K562 (cell line): ENCODE measurements around the gene KCTD21. TPM values are rescaled to one million over a fixed set of nuclear protein-coding genes. Genes with fewer than 3 reads are reported as not detected.

ENCODE experiments used
- ATAC-seq: fragments of 200-7000 bp; cut with Tn5 transposase; 3 replicates; pipeline ENCODE4 v1.9.1; 2020; ENCODE audit warnings: moderate library complexity
- BruUV-seq: library from RNA; stranded (reverse); fragments of 400-500 nt; replicated peaks from 2 replicates; lab custom pipeline; 2021; lab: Mats Ljungman, UMichigan
- CTCF ChIA-PET: fragments of 300-600 bp; formaldehyde crosslinking; extraction: SDS; loops from one replicate; lab custom pipeline; 2021; ENCODE audit warnings: low intra/inter-chr PET ratio; lab: Yijun Ruan, JAX
- POLR2A ChIA-PET: fragments of 300-600, 350-650 bp; sonication (Branson Sonifier 250); formaldehyde crosslinking; extraction: SDS; loops from one replicate; lab custom pipeline; 2021; ENCODE audit warnings: antibody characterized with exemption, inconsistent platforms; lab: Yijun Ruan, JAX
- DNase-seq, 4 experiments: peaks; one replicate each; pipeline versions ENCODE4 v3.0.0 to v3.0.0-alpha.2; 2011 to 2018; ENCODE audit warnings: low spot score in 3 of 4, mixed read lengths in 3 of 4; ENCODE audit errors: extremely low read depth in 1 of 4
- FAIRE-seq: peaks from 2 replicates; lab custom pipeline; 2011; peaks lifted over from hg19 to GRCh38; lab: Jason Lieb, UNC
- H2AFZ ChIP-seq: 2 replicates; pipeline ENCODE4 v1.6.0; 2011; ENCODE audit warnings: low read depth, low read length, control low read depth, inconsistent platforms
- H3K27ac ChIP-seq: fragments of 200-600 bp; 3 replicates; pipeline ENCODE4 v1.8.0; 2011; ENCODE audit warnings: low read depth, mild to moderate bottlenecking, control low read depth, inconsistent platforms, low read length, moderate library complexity, mixed read lengths; ENCODE audit errors: extremely low read depth
- H3K27me3 ChIP-seq, 2 experiments: fragments of 300-600 bp in 1 of 2; 2 replicates in 1 of 2; 3 replicates in 1 of 2; pipeline versions ENCODE4 v1.6.0 to v1.8.0; 2011; ENCODE audit warnings: inconsistent platforms in 2 of 2, low read length in 2 of 2, mild to moderate bottlenecking in 1 of 2, mixed read lengths in 1 of 2, moderate library complexity in 1 of 2; ENCODE audit not compliant: control insufficient read depth in 2 of 2, insufficient read depth in 2 of 2
- H3K36me3 ChIP-seq: fragments of 300-600 bp; 3 replicates; pipeline ENCODE4 v1.8.0; 2011; ENCODE audit warnings: mild to moderate bottlenecking, low read length, inconsistent platforms; ENCODE audit not compliant: control insufficient read depth, insufficient read depth
- H3K4me1 ChIP-seq, 2 experiments: fragments of 200-600 bp in 1 of 2; replicated peaks in 1 of 2; 2 replicates in 1 of 2; 3 replicates in 1 of 2; pipeline versions ENCODE4 v1.5.1 to v1.8.0; 2011; ENCODE audit warnings: inconsistent platforms in 2 of 2, low read length in 2 of 2, mild to moderate bottlenecking in 1 of 2, mixed read lengths in 1 of 2, moderate library complexity in 1 of 2; ENCODE audit not compliant: control insufficient read depth in 2 of 2, insufficient read depth in 2 of 2
- H3K4me2 ChIP-seq: 2 replicates; pipeline ENCODE4 v1.6.1; 2011; ENCODE audit warnings: low read length, control low read depth, inconsistent platforms, mixed read lengths; ENCODE audit not compliant: insufficient read depth
- H3K4me3 ChIP-seq: fragments of 200-600 bp; sonication (generic), shearing (Covaris generic); 2 replicates; pipeline ENCODE4 v1.5.1; 2016; ENCODE audit warnings: control low read depth, inconsistent platforms
- H3K79me2 ChIP-seq: fragments of 200-600 bp; 3 replicates; pipeline ENCODE4 v1.8.0; 2011; ENCODE audit warnings: low read length, inconsistent platforms; ENCODE audit not compliant: control insufficient read depth, insufficient read depth
- H3K9ac ChIP-seq, 2 experiments: 2 replicates each; pipeline versions ENCODE4 v1.6.0 to v1.6.1; 2011; ENCODE audit warnings: low read depth in 2 of 2, low read length in 2 of 2, control low read depth in 1 of 2, inconsistent platforms in 1 of 2, mild to moderate bottlenecking in 1 of 2, mixed read lengths in 1 of 2; ENCODE audit not compliant: insufficient read depth in 1 of 2
- H3K9me1 ChIP-seq: one replicate; pipeline ENCODE4 v1.6.0; 2011; ENCODE audit warnings: inconsistent platforms, mild to moderate bottlenecking, low read length, moderate library complexity; ENCODE audit not compliant: control insufficient read depth, insufficient read depth
- H3K9me3 ChIP-seq: replicated peaks from 2 replicates; pipeline ENCODE4 v1.5.1; 2011; ENCODE audit warnings: low read depth, low read length, inconsistent platforms; ENCODE audit not compliant: control insufficient read depth, insufficient read depth
- H4K20me1 ChIP-seq: replicated peaks from 2 replicates; pipeline ENCODE4 v1.6.1; 2011; ENCODE audit warnings: low read length, inconsistent platforms, mixed read lengths; ENCODE audit not compliant: control insufficient read depth, insufficient read depth
- BCOR ChIP-seq: fragments of 450-650 bp; IDR thresholded peaks from 2 replicates; pipeline ENCODE4 v1.6.1; 2016
- BRD9 ChIP-seq: fragments of 450-650 bp; IDR thresholded peaks from 2 replicates; pipeline ENCODE4 v1.6.1; 2018; ENCODE audit warnings: low read depth; ENCODE audit not compliant: partially characterized antibody
- DEAF1 ChIP-seq: fragments of 450-650 bp; formaldehyde crosslinking; IDR thresholded peaks from 2 replicates; pipeline ENCODE4 v1.4.0; 2020; ENCODE audit warnings: mild to moderate bottlenecking, moderate library complexity
- MIER1 ChIP-seq: fragments of 450-650 bp; IDR thresholded peaks from 2 replicates; pipeline ENCODE4 v1.6.1; 2016; ENCODE audit warnings: antibody characterized with exemption, mild to moderate bottlenecking, low read depth
- MYNN ChIP-seq, 2 experiments: sonication (generic); formaldehyde crosslinking in 1 of 2; IDR thresholded peaks; 2 replicates each; pipeline versions ENCODE4 v1.5.0 to v1.6.1; 2016 to 2020; ENCODE audit warnings: antibody characterized with exemption in 1 of 2, missing genetic modification reagents in 1 of 2
- SFPQ ChIP-seq: fragments of 200-400 bp; formaldehyde crosslinking; IDR thresholded peaks from 2 replicates; pipeline ENCODE4 v1.6.1; 2017; ENCODE audit warnings: mild to moderate bottlenecking, low read depth, low read length, moderate library complexity
- ZFP36 ChIP-seq: fragments of 150-350 bp; IDR thresholded peaks from 2 replicates; pipeline ENCODE4 v1.6.1; 2018; ENCODE audit warnings: low read length, low read depth; ENCODE audit not compliant: partially characterized antibody
- ZNF354B ChIP-seq: fragments of 250-450 bp; sonication (Bioruptor Pico); IDR thresholded peaks from 2 replicates; pipeline ENCODE4 v1.4.0; 2020
- WGBS: fragments of 100-300 bp; shearing (Covaris generic); methylation state at CpG from one replicate; pipeline ENCODE4 v1.1.6; 2016; ENCODE audit warnings: low coverage, mixed read lengths; ENCODE audit not compliant: insufficient coverage; ENCODE audit errors: missing lambda C conversion rate; 5-methylcytosine and 5-hydroxymethylcytosine counted together
- in situ Hi-C: fragments of 300-500 bp; cut with MboI; formaldehyde crosslinking; loops from 4 replicates; pipeline ENCODE4 v1.15.0; 2018; ENCODE audit warnings: inconsistent platforms, mixed read lengths
- intact Hi-C: fragments of 100-400 bp; cut with micrococcal nuclease; formaldehyde crosslinking; loops from 2 replicates; pipeline ENCODE4 v1.14.2; 2022
- polyA plus RNA-seq, 8 experiments: library from polyadenylated mRNA; depleted of rRNA in 4 of 8; stranded (reverse) in 5 of 8; unstranded in 3 of 8; fragments of >200 nt; fragmentation: Nextera tagmentation in 2 of 8; fragmentation: Illumina TruSeq in 1 of 8; extraction: Ambion mirVana in 2 of 8; extraction: Trizol in 1 of 8; gene quantifications; 2 replicates each; pipeline versions ENCODE4 v1.2.1 to v1.2.3, GENCODE V29; 2011 to 2014; ENCODE audit warnings: inconsistent platforms in 1 of 8, missing spikeins in 1 of 8
- total RNA-seq, 7 experiments: library from RNA; depleted of rRNA in 6 of 7; stranded (reverse); fragments of >200 nt in 6 of 7; fragmentation: Illumina TruSeq in 2 of 7; extraction: Trizol in 2 of 7; gene quantifications; 2 replicates each; pipeline versions ENCODE4 v1.2.1 to v1.2.3, GENCODE V29; 2011 to 2021; ENCODE audit warnings: low replicate concordance in 1 of 7

KCTD21 gene
- total and polyA plus RNA-seq, 9 of the 15 experiments (the other 6 are each of a cell fraction or from before 2014, with no cell fraction given), result 0.34 to 5.4 (median 1.9) TPM

GRCh38 chr11:78200061-78200460 lies 11.6 kb upstream of the KCTD21 start (continued):
- TF ChIP-seq SFPQ, result no peak

- DNase-seq, result no peak
- no peaks in the 10 kb centered on the region for H3K27me3 ChIP-seq
- peaks cover 7% of the 10 kb centered on the region; the same call in 1 of the 3 replicates for H3K36me3 ChIP-seq
- 79% methylated on average over 4 of the region's 5 CpGs for WGBS
- peaks cover 0 to 18% of the 10 kb centered on the region in 2 experiments; a peak in 3 of 5 replicates for H3K4me1 ChIP-seq
- CTCF ChIA-PET, result no interaction called here
- H3K27ac ChIP-seq, result no peak overlapping the region
- in situ Hi-C loops (no loop called here), intact Hi-C loops (no loop called here)
- no peaks in the 10 kb centered on the region for H3K9me1 ChIP-seq
- H3K4me3 ChIP-seq, result no peak overlapping the region
- POLR2A ChIA-PET, result interaction anchor here (1.2 kb wide), 1 partner anchor 10 kb away, joined by 3 read pairs; no protein-coding TSS in a partner anchor
- FAIRE-seq, result no peak
- no peaks in the 10 kb centered on the region for H3K9me3 ChIP-seq
- 0 out of 2 replicates have a peak, but pooled peaks cover 6% of the 10 kb centered on the region for H4K20me1 ChIP-seq
- no peak overlapping the region for H3K4me2 ChIP-seq
- H3K9ac ChIP-seq, result peak overlapping the region in 1 of 2 experiments; percentile 48; a peak in 1 of 4 replicates
- no peaks in the 10 kb centered on the region for H3K79me2 ChIP-seq
- H2AFZ ChIP-seq, result no peak overlapping the region
- ATAC-seq, result no peak
- BruUV-seq, result no TSS peak
- TF ChIP-seq ZNF354B (CRISPR knock-in tag) (no peak), MYNN (IDR thresholded peaks at IDR 0.05) (no peak), MYNN (CRISPR knock-in tag; IDR thresholded peaks at IDR 0.05) (no peak), BRD9 (peak; percentile 29), DEAF1 (CRISPR knock-in tag) (no peak), ZFP36 (peak; percentile 66), MIER1 (no peak), BCOR (0 out of 2 replicates have a peak, but pooled peaks have one; percentile 26)
These were observed 11.2 kb upstream of the KCTD21 start for GRCh38 chr11:78199653-78200015.
